Naive thymus-derived CD8-positive, alpha-beta T cell (primary cell): ENCODE measurements around the gene CPB2. TPM values are rescaled to one million over a fixed set of nuclear protein-coding genes. Genes with fewer than 3 reads are reported as not detected.

ENCODE experiments used
- ATAC-seq, 2 donors: fragments of 150-1000 bp; cut with Tn5 transposase in 1 of 2; sonication (Bioruptor Pico), chemical (Tn5 transposase) in 1 of 2; 1 replicate in 1 of 2; 2 replicates in 1 of 2; pipeline ENCODE4 v1.10.0; 2021; ENCODE audit warnings: mild to moderate bottlenecking in 2 of 2, moderate library complexity in 2 of 2
- POLR2A ChIA-PET: fragments of 350-600 bp; sonication (Branson Sonifier 250); formaldehyde crosslinking; loops from one replicate; lab custom pipeline; 2021; ENCODE audit warnings: antibody characterized with exemption; lab: Charles Lee
- DNase-seq, 10 donors: peaks; one replicate each; pipeline versions ENCODE4 v3.0.0 to v3.0.0-alpha.2; 2020 to 2022
- H3K27ac Mint-ChIP-seq, 10 donors: one replicate each; pipeline ENCODE4 v1.8.0; 2020 to 2022; ENCODE audit warnings: mild to moderate bottlenecking in 10 of 10, mixed read lengths in 10 of 10, moderate library complexity in 4 of 10, inconsistent platforms in 1 of 10
- H3K27me3 Mint-ChIP-seq, 5 donors: one replicate each; pipeline ENCODE4 v1.8.0; 2021 to 2022; ENCODE audit warnings: mixed read lengths in 5 of 5
- H3K36me3 Mint-ChIP-seq, 3 donors: one replicate each; pipeline ENCODE4 v1.8.0; 2020 to 2022; ENCODE audit warnings: mixed read lengths in 3 of 3, mild to moderate bottlenecking in 2 of 3, inconsistent platforms in 1 of 3
- H3K4me1 Mint-ChIP-seq, 4 donors: one replicate each; pipeline ENCODE4 v1.8.0; 2021 to 2022; ENCODE audit warnings: mixed read lengths in 4 of 4
- H3K4me3 Mint-ChIP-seq, 10 donors: one replicate each; pipeline ENCODE4 v1.8.0; 2020 to 2022; ENCODE audit warnings: mild to moderate bottlenecking in 10 of 10, mixed read lengths in 10 of 10, moderate library complexity in 6 of 10, inconsistent platforms in 1 of 10
- H3K9me3 Mint-ChIP-seq, 9 donors: one replicate each; pipeline ENCODE4 v1.8.0; 2020 to 2022; ENCODE audit warnings: mixed read lengths in 9 of 9, mild to moderate bottlenecking in 3 of 9, inconsistent platforms in 1 of 9, moderate library complexity in 1 of 9
- polyA plus RNA-seq, 3 donors: library from polyadenylated mRNA; unstranded; fragments of 300-500 nt; fragmentation: Illumina TruSeq; gene quantifications; one replicate each; pipeline ENCODE4 v1.2.3, GENCODE V29; 2021
- total RNA-seq, 8 experiments: library from RNA in 2 of 8; stranded (reverse) in 2 of 8; gene quantifications; one replicate each; pipeline ENCODE4 v1.2.3 and lab custom pipeline; 2021 to 2026

The CPB2 gene
- total and polyA plus RNA-seq, 5 experiments from 2014 or later = 0.12 TPM; not detected in 4

- no peak for ATAC-seq
- Mint-ChIP-seq H3K9me3 (peaks cover 0 to 13% (median 0%) of the 10 kb centered on the region in 9 donors), H3K27ac (no peak overlapping the region), H3K36me3 (peaks cover 40 to 89% (median 65%) of the 10 kb centered on the region in 3 donors), H3K4me1 (peaks cover 8 to 27% (median 13%) of the 10 kb centered on the region in 4 donors), H3K4me3 (no peak overlapping the region), H3K27me3 (no peaks in the 10 kb centered on the region)
- DNase-seq = no peak
- POLR2A ChIA-PET = no interaction called here
Measured at GRCh38 chr13:46035066-46035465, 69.8 kb downstream of the CPB2 start.

GRCh38 chr13:46032341-46032740 lies 72.5 kb downstream of the CPB2 start:
- POLR2A ChIA-PET = no interaction called here
- DNase-seq (no peak), ATAC-seq (no peak)
- Mint-ChIP-seq H3K4me3 (no peak overlapping the region), H3K27ac (no peak overlapping the region), H3K36me3 (peaks cover 50 to 85% (median 69%) of the 10 kb centered on the region in 3 donors), H3K9me3 (peaks cover 0 to 15% (median 2%) of the 10 kb centered on the region in 9 donors), H3K27me3 (no peaks in the 10 kb centered on the region), H3K4me1 (peaks cover 7 to 33% (median 23%) of the 10 kb centered on the region in 4 donors)

- no peak for ATAC-seq
- H3K36me3 Mint-ChIP-seq = peaks cover 50 to 84% (median 69%) of the 10 kb centered on the region in 3 donors
- H3K4me3 Mint-ChIP-seq = no peak overlapping the region
- peaks cover 5 to 33% (median 25%) of the 10 kb centered on the region in 4 donors for H3K4me1 Mint-ChIP-seq
- peaks cover 0 to 15% (median 2%) of the 10 kb centered on the region in 9 donors for H3K9me3 Mint-ChIP-seq
- no peak overlapping the region for H3K27ac Mint-ChIP-seq
- POLR2A ChIA-PET = no interaction called here
- no peaks in the 10 kb centered on the region for H3K27me3 Mint-ChIP-seq
- no peak for DNase-seq
Measured at GRCh38 chr13:46031581-46032263, 73.1 kb downstream of the CPB2 start.

DNA sequence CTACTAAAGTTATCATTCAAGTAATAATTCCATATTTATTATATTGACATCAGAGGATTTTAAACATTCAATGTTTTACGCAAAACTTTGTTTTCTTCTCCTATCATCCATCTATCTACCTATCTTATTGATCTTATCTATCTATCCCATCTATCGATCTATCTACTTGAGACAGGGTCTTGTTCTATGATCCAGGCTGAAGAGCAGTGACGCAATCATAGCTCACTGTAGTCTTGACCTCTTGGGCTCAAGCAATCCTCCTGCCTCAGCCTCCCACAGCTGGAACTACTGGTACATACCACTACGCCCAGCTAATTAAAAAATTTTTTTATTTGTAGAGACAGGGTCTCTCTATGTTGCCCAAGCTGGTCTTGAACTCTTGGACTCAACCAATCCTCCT lies 79.7 kb downstream of the CPB2 start:
- ATAC-seq = no peak
- POLR2A ChIA-PET = no interaction called here
- Mint-ChIP-seq H3K9me3 (peaks cover 0 to 8% (median 2%) of the 10 kb centered on the region in 9 donors), H3K36me3 (peaks cover 15 to 54% (median 24%) of the 10 kb centered on the region in 3 donors), H3K4me1 (peaks cover 2 to 22% (median 19%) of the 10 kb centered on the region in 4 donors), H3K27me3 (no peaks in the 10 kb centered on the region), H3K27ac (no peak overlapping the region), H3K4me3 (no peak overlapping the region)
- no peak for DNase-seq

GRCh38 chr13:46022481-46022880 lies 82.4 kb downstream of the CPB2 start:
- no peak for ATAC-seq
- peaks cover 0 to 52% (median 10%) of the 10 kb centered on the region in 3 donors for H3K36me3 Mint-ChIP-seq
- H3K4me1 Mint-ChIP-seq = peaks cover 0 to 7% (median 7%) of the 10 kb centered on the region in 4 donors
- H3K27ac Mint-ChIP-seq = no peak overlapping the region
- H3K4me3 Mint-ChIP-seq = no peak overlapping the region
- no peaks in the 10 kb centered on the region for H3K27me3 Mint-ChIP-seq
- no peaks in the 10 kb centered on the region for H3K9me3 Mint-ChIP-seq
- no peak for DNase-seq
- POLR2A ChIA-PET = no interaction called here

GRCh38 chr13:46016216-46016615 lies 88.6 kb downstream of the CPB2 start:
- Mint-ChIP-seq H3K9me3 (no peaks in the 10 kb centered on the region), H3K4me3 (no peak overlapping the region), H3K4me1 (peaks cover 0 to 7% (median under 1%) of the 10 kb centered on the region in 4 donors), H3K36me3 (peaks cover 0 to 70% (median 10%) of the 10 kb centered on the region in 3 donors), H3K27me3 (no peaks in the 10 kb centered on the region), H3K27ac (peak overlapping the region in 2 of 10 donors; percentile 0 to 24)
- DNase-seq (no peak), ATAC-seq (no peak)
- POLR2A ChIA-PET = no interaction called here

DNA sequence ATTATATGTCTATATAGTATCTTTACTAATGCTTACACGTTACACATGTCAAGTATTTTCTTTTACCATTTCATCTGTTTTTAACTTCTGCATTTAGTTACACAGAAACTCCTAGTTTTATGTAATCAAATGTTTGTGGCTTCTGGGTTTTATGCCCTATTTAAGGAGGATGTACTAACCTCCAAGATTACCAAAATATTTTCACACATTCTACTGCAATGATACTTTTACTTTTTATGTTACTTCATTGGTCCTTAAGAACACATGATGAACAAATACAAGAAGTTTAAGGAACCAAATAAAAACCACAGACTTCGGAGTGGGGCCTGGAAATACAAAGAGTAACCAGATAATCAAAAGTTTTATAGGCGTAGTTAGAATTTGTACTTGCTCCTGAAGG lies 89.5 kb downstream of the CPB2 start:
- H3K9me3 Mint-ChIP-seq = no peaks in the 10 kb centered on the region
- H3K4me3 Mint-ChIP-seq = no peak overlapping the region
- H3K36me3 Mint-ChIP-seq = peaks cover 0 to 73% (median 11%) of the 10 kb centered on the region in 3 donors
- ATAC-seq = no peak
- no peak for DNase-seq
- POLR2A ChIA-PET = no interaction called here
- peak overlapping the region in 1 of 10 donors; percentile 24 for H3K27ac Mint-ChIP-seq
- peaks cover 0 to 7% (median under 1%) of the 10 kb centered on the region in 4 donors for H3K4me1 Mint-ChIP-seq
- H3K27me3 Mint-ChIP-seq = no peaks in the 10 kb centered on the region

GRCh38 chr13:46012404-46012803 lies 92.4 kb downstream of the CPB2 start:
- Mint-ChIP-seq H3K36me3 (peaks cover 6 to 79% (median 12%) of the 10 kb centered on the region in 3 donors), H3K27me3 (no peaks in the 10 kb centered on the region), H3K4me1 (peaks cover 0 to 4% (median under 1%) of the 10 kb centered on the region in 4 donors), H3K4me3 (no peak overlapping the region), H3K27ac (no peak overlapping the region), H3K9me3 (no peaks in the 10 kb centered on the region)
- DNase-seq (no peak), ATAC-seq (no peak)
- POLR2A ChIA-PET = no interaction called here

- H3K4me1 Mint-ChIP-seq = peaks cover 0 to 3% (median under 1%) of the 10 kb centered on the region in 4 donors
- H3K36me3 Mint-ChIP-seq = peaks cover 6 to 79% (median 23%) of the 10 kb centered on the region in 3 donors
- H3K27ac Mint-ChIP-seq = no peak overlapping the region
- no peaks in the 10 kb centered on the region for H3K27me3 Mint-ChIP-seq
- POLR2A ChIA-PET = no interaction called here
- no peak overlapping the region for H3K4me3 Mint-ChIP-seq
- ATAC-seq (no peak), DNase-seq (no peak)
- no peaks in the 10 kb centered on the region for H3K9me3 Mint-ChIP-seq
Measured at GRCh38 chr13:46010148-46010547, 94.7 kb downstream of the CPB2 start.

DNA sequence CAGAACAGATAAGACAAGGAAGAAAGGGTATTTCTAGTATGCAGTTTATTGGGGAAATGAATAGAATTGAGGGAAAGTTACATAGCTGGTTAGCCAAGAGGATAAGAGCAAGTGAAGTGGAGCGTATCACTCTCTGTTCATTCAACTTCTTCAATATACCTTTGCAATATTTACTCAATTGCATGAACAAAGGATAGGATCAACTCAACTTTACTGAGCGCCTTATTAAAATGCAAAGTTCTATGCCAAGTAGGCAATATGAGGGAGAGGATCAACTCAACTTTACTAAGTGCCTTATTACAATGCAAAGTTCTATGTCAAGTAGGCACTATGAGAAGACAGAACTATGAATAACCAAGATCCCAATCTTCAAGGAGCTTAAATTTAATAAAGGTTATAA lies 96.2 kb downstream of the CPB2 start:
- POLR2A ChIA-PET = no interaction called here
- Mint-ChIP-seq H3K27ac (peak overlapping the region in 1 of 10 donors; percentile 26), H3K36me3 (peaks cover 6 to 84% (median 30%) of the 10 kb centered on the region in 3 donors), H3K27me3 (no peaks in the 10 kb centered on the region), H3K4me1 (no peaks in the 10 kb centered on the region), H3K4me3 (no peak overlapping the region), H3K9me3 (no peaks in the 10 kb centered on the region)
- ATAC-seq (no peak), DNase-seq (no peak)

GRCh38 chr13:46006688-46007452 lies 98.0 kb downstream of the CPB2 start:
- no peak for ATAC-seq
- Mint-ChIP-seq H3K4me3 (no peak overlapping the region), H3K4me1 (peaks cover 0 to 6% (median 2%) of the 10 kb centered on the region in 4 donors), H3K27ac (no peak overlapping the region), H3K9me3 (no peaks in the 10 kb centered on the region), H3K27me3 (no peaks in the 10 kb centered on the region), H3K36me3 (peaks cover 6 to 87% (median 40%) of the 10 kb centered on the region in 3 donors)
- no peak for DNase-seq
- POLR2A ChIA-PET = no interaction called here

DNA sequence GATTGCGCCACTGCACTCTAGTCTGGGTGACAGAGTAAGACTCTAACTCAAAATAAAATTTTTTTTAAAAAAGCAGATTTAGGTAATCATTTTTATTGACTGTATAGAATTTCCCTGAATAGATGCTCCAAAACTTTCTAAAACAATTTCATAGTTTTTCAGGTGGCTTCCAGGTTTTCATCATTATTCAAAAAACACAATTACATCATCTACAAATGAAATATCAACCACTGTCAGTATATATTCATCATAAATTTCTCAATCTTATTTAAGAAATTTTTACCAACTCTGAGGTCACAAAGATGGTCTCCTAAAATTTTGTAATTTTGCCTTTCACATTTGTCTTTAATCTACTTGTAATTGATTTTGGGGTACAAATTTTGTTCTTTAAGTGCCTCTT lies 100.3 kb downstream of the CPB2 start:
- H3K9me3 Mint-ChIP-seq = no peaks in the 10 kb centered on the region
- ATAC-seq (no peak), DNase-seq (no peak)
- H3K27me3 Mint-ChIP-seq = no peaks in the 10 kb centered on the region
- peak overlapping the region in 1 of 10 donors; percentile 26 for H3K27ac Mint-ChIP-seq
- H3K36me3 Mint-ChIP-seq = peaks cover 17 to 93% (median 54%) of the 10 kb centered on the region in 3 donors
- no peak overlapping the region for H3K4me3 Mint-ChIP-seq
- POLR2A ChIA-PET = no interaction called here
- H3K4me1 Mint-ChIP-seq = peaks cover 0 to 7% (median 3%) of the 10 kb centered on the region in 4 donors
